Coronary artery (tissue), 2 donors: ENCODE measurements around the gene HOXA10.

Experiments used
- DNase-seq: peaks from one replicate; pipeline ENCODE4 v3.0.0-alpha.2; 2017; ENCODE audit warnings: low spot score
- H3K27ac ChIP-seq, 2 donors: fragments of 200-600 bp; sonication (generic); one replicate each; pipeline ENCODE4 v1.5.1; 2016 to 2019
- H3K4me3 ChIP-seq: fragments of 200-600 bp; sonication (generic); 2 replicates; pipeline ENCODE4 v1.5.1; 2016; ENCODE audit warnings: mild to moderate bottlenecking, moderate library complexity
- TF ChIP-seq, protein P1 (sequence below): fragments of 200-600 bp; sonication (generic); IDR thresholded peaks from one replicate; pipeline ENCODE4 v1.5.1; 2019; ENCODE audit warnings: antibody characterized with exemption

HOXA10 gene

DNA sequence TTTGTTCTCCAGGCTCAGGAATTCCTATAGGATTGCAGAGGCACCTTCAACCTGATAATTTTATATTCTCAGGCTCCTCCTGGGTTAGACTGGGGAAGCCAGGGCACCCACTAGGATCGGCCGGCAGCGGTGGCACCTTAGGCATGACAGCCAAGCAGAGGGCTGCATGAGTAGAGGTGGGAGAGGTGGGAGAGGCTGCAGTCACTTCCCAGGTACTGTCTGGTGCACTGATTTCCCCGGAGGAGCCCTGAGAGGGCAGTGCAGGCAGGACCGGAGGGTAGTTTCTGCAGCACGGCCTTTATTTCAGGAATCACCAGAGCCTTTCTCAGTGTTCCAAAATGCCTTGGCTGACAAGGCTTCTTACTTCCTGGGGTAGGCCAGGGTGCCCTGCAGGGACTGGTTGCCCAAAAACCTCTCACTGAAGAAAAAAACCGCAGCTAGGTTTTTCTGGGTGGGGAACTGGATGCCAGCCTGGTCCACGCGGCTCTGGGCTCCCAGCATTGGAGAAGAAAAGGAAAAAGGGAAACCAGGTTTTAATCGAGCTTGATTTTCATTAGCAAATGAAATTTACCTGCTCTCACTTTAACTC, 29.3 kb upstream of the HOXA10 start:
- H3K27ac ChIP-seq: no peak overlapping the region
- no peak for DNase-seq
- no peak overlapping the region for H3K4me3 ChIP-seq
- TF ChIP-seq, protein P1, sequence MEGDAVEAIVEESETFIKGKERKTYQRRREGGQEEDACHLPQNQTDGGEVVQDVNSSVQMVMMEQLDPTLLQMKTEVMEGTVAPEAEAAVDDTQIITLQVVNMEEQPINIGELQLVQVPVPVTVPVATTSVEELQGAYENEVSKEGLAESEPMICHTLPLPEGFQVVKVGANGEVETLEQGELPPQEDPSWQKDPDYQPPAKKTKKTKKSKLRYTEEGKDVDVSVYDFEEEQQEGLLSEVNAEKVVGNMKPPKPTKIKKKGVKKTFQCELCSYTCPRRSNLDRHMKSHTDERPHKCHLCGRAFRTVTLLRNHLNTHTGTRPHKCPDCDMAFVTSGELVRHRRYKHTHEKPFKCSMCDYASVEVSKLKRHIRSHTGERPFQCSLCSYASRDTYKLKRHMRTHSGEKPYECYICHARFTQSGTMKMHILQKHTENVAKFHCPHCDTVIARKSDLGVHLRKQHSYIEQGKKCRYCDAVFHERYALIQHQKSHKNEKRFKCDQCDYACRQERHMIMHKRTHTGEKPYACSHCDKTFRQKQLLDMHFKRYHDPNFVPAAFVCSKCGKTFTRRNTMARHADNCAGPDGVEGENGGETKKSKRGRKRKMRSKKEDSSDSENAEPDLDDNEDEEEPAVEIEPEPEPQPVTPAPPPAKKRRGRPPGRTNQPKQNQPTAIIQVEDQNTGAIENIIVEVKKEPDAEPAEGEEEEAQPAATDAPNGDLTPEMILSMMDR: no peak

DNA sequence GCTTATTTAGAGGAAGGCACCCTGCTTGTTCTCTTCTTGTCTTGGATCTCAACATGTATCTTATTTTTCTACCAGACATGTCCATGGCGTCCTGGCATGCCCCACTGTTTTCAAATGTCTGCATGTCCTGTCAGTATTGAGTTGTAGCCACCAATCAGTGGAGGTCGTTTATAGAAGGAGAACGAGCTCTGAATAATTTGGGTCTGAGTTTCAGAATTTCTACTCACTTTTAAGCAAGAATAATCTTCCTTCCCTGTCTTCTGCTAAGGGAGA, 28.7 kb upstream of the HOXA10 start:
- no peak overlapping the region for H3K4me3 ChIP-seq
- H3K27ac ChIP-seq: no peak overlapping the region
- TF ChIP-seq, protein P1: no peak
- no peak for DNase-seq

DNA sequence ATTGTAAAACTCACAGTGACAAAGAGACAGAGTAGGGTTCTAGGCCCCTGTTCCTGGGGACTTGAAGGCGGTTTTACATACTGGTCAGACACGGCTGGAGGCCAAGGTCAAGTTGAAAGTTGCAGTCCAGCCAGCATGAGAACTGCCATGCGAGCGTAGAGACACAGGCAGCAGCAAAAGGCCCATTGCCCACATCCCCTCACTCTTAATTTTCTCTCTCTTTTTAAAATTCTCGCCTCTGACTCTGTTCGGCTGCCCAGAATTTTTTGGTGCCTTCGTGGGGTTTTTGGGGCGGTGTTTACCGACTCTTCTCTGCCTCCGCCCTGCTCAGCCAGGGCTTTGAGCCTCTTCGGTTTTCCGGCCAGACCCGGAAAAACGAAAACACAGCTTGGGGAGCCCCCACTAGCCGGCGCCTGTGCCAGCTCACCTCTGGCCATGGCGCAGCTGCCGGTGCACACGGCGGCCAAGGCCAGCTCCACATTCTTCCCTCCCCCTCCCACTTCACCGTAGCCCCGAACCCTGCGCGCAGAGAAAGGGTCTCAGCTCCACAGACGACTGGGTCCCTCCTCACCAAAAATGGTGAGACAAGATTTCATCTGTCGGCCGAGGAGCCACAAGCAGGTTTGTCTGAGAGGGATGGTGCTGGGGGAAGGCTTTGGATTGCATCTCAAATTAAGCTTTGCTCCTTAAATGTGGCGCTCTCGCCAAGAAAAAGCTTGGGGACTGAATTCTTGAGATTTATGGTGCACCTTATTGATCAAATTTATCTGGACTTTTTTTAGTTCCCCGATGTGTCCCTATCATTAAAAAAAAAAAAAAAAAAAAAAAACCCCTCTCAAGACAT, 28.1 kb upstream of the HOXA10 start:
- Histone ChIP-seq H3K27ac (no peak overlapping the region), H3K4me3 (no peak overlapping the region)
- DNase-seq: no peak
- TF ChIP-seq, protein P1: no peak

DNA sequence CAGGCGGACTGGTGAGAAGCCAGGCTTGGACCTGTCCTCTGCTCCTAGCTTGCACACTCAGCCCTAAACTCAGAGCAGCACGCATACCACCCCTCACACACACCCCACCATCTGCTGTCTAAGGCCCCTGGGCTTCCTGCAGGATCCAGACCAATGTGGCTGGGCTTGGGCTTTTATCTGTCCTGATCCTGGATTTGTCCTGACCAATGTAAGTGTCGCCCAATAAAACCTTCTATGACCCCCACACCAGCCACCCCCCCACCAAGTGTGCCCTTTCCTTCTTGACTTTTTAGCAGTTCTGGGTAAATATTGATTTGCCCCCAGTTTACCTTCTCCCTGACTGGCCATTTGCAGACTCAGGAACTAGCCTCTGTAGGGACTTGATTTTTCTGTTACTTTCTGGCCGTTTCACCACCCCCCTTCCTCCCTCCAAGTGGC, 27.5 kb upstream of the HOXA10 start:
- Histone ChIP-seq H3K4me3 (peak overlapping the region; percentile 65), H3K27ac (no peak overlapping the region)
- no peak for DNase-seq
- TF ChIP-seq, protein P1: no peak

DNA sequence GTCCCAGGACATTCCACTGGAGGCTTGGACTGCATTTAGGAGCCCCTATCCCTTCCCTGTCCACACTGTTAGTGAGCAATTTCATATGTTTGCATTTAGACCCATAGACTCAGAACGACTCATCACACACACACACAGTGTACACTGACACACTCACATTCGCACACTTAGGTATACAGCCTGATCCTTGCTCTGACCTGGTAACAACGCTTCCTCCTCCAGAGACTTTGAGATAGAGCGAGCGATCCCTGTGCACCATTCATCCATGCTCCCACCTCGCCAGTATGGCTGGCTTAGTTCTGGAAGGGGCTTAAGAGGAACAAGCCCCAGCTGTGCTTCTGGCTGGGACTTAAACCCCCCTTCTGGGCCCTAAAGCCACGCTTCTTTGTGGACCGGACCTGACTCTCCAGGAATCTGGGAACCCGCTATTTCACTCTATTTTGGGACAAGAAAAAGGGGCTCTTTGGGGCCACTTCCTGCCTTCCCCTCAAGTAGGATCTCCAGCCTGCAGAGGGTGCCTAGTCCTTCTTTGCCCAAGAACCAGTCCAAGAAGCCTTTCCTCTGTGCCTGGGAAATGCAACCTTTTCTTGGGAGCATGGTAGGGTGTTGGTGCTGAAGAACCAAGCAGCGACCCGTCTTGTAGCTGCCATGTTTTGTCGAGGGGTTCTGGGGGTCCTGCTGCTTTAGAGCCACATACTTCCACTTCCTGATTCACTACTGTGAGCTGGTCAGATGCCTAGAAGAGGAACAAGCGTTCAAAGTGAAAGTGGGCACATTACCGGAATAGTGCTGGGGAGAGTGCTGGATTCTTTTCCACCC, 26.9 kb upstream of the HOXA10 start:
- Histone ChIP-seq H3K4me3 (peak overlapping the region; percentile 65), H3K27ac (no peak overlapping the region)
- TF ChIP-seq, protein P1: no peak
- no peak for DNase-seq

DNA sequence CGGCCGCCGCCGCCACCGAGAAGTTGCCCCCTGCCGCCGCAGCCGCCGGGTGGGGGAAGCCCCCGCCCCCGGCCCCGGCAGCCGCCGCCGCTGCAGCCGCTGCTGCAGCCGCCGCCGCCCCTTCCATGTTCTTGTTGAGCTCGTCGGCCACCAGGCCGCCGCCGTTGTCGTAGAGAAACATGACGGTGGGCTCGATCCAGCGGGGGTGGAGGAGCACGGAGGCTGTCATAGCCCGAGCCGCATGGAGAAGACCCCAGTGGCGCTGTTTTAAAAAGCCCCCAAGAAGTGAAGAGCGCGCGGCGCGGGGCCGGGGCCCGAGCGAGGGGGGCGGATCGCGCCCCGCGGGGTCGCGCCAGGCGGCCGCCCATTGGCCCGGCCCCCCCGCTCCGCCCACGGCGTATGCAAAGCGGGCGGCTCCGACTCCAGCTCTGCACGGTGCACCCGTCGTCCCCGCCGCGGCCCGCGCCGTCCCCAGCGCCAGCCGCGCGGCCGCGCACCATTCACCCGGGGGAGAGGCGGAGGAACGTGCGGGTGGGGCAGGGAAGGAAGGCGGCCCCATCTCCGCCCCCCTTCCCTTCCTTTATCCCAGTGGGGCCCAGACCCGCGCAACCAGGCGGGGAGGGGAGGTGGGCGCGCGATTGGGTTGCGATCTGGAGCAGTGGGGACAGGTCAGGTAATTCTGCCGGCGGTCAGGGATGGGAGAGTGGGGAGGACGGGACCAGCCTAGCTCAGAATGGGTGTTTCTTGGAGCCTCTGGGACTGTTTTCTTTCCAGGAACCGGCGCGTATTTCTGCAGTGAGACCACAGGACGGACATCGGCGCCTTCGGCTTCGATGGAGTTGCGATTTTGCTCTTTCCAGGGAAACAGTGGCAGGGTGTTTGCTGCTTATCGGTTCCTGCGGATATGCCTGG, 26.0 kb upstream of the HOXA10 start, which contains the start of gene HOXA13:
Gene HOXA13 (minus strand): TSS at position 243 of the 912 bp plus-strand sequence. CDS start 14 bp downstream, at position 229.
- Histone ChIP-seq H3K4me3 (peak within 1 kb of the TSS; percentile 65), H3K27ac (no peak within 1 kb of the TSS)
- peak; percentile 62 for DNase-seq
- TF ChIP-seq, protein P1: no peak
